IPS-18a (cell line): Measurements from ENCODE around the gene DUSP22.

ENCODE experiments used
- H3K27ac ChIP-seq: one replicate; pipeline ENCODE4 v1.5.1; 2013; ENCODE audit warnings: low read length
- H3K27me3 ChIP-seq: one replicate; pipeline ENCODE4 v1.6.1; 2013; ENCODE audit warnings: mild to moderate bottlenecking, low read length; ENCODE audit not compliant: control insufficient read depth, insufficient read depth
- H3K36me3 ChIP-seq: one replicate; pipeline ENCODE4 v1.6.1; 2013; ENCODE audit warnings: low read depth, low read length; ENCODE audit not compliant: control insufficient read depth
- H3K4me1 ChIP-seq: one replicate; pipeline ENCODE4 v1.6.1; 2013; ENCODE audit warnings: low read depth, low read length; ENCODE audit not compliant: control insufficient read depth
- H3K4me3 ChIP-seq: one replicate; pipeline ENCODE4 v1.5.1; 2013; ENCODE audit warnings: low read length
- H3K9ac ChIP-seq: one replicate; pipeline ENCODE4 v1.6.1; 2013; ENCODE audit warnings: mild to moderate bottlenecking, low read length, moderate library complexity
- H3K9me3 ChIP-seq: one replicate; pipeline ENCODE4 v1.6.1; 2013; ENCODE audit warnings: low read depth, low read length; ENCODE audit not compliant: control insufficient read depth

Gene DUSP22

DNA sequence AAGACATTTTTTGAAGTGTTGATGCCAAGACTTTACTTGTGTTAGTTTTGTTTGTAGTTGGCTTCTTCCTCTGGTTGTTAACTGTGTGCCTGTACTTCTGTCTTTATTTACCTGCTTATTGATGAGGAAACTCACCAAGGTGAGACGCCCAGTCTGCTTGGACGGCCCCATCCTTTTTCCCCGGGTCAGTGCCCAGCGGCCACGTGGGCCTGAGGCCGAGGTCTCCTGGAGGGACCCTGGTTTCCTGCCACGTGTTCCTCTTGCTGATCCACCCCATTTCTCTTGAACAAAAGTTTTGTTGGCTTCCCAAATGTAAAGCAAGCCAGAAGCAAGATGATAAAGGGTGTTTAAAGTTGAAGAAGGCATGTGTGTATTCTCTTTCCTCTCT lies 24.8 kb downstream of the DUSP22 start:
- H3K27ac ChIP-seq: no peak overlapping the region
- H3K9ac ChIP-seq: no peak overlapping the region
- H3K9me3 ChIP-seq: no peaks in the 10 kb centered on the region
- no peak overlapping the region for H3K4me3 ChIP-seq
- no peaks in the 10 kb centered on the region for H3K36me3 ChIP-seq
- no peaks in the 10 kb centered on the region for H3K4me1 ChIP-seq
- H3K27me3 ChIP-seq: no peaks in the 10 kb centered on the region

DNA sequence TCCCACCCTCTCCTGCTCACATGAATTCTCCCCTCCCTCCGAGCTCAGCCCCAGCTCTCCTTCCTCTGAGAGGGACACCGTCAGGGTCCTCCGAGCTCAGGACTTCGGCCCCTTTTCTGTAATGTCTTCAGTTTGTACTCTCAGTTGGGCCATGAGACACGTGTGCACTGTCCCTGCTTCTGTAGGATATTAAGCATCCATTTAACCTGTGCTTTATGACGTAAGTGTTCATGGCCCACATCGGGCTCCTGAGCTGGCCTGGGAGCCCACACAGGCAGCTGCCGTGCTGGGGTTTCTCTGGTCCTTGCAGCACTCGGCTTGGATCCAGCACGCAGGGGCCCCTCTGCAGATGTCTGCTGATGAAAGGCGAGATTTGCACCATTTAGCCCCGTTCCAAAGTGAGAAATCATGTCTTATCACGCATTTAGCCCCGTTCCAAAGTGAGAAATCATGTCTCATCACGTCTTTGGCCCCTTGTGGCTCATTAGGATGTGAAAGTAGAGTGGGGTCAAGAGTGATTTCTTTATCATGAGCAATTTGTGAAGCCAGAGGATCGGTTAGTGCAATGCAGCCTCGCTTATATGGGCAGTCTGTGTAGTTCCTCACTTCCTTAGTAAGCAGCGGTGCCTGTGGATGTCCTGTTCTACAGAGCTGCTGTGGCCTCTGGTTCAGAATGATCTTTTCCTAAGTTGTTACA lies 25.3 kb downstream of the DUSP22 start:
- Histone ChIP-seq H3K9me3 (no peaks in the 10 kb centered on the region), H3K27me3 (no peaks in the 10 kb centered on the region), H3K36me3 (no peaks in the 10 kb centered on the region), H3K9ac (no peak overlapping the region), H3K4me3 (no peak overlapping the region), H3K27ac (no peak overlapping the region), H3K4me1 (no peaks in the 10 kb centered on the region)

DNA sequence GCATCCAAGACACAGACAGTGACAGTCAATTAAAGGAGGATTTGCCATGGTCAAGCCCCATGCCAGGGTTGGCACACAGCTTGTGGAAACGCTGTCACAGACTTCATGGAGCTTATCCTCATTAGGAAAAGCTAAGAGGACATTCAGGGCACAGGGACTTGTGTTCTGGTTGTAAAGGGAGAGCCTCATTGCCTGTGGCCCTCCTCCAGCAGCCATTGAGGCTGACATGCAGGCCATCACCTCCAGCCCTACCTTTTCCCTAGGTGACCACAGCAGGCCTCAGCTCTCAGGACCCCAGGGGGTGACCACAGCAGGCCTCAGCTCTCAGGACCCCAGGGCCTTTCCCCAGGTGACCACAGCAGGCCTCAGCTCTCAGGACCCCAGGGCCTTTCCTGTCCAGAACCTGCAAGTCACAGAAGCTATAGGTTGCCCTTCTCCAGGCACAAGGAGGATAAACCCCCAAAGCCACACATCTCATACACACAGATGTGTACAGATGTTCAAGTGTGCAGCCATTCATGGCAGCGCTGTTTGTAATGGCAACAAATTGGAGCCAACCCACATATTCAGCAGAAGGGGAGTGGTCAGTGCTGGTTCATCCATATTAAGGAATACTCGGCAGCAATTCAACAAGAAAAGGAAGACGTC lies 26.1 kb downstream of the DUSP22 start:
- no peaks in the 10 kb centered on the region for H3K27me3 ChIP-seq
- no peak overlapping the region for H3K9ac ChIP-seq
- no peak overlapping the region for H3K27ac ChIP-seq
- H3K36me3 ChIP-seq: no peaks in the 10 kb centered on the region
- H3K4me1 ChIP-seq: no peaks in the 10 kb centered on the region
- H3K9me3 ChIP-seq: no peaks in the 10 kb centered on the region
- H3K4me3 ChIP-seq: no peak overlapping the region

DNA sequence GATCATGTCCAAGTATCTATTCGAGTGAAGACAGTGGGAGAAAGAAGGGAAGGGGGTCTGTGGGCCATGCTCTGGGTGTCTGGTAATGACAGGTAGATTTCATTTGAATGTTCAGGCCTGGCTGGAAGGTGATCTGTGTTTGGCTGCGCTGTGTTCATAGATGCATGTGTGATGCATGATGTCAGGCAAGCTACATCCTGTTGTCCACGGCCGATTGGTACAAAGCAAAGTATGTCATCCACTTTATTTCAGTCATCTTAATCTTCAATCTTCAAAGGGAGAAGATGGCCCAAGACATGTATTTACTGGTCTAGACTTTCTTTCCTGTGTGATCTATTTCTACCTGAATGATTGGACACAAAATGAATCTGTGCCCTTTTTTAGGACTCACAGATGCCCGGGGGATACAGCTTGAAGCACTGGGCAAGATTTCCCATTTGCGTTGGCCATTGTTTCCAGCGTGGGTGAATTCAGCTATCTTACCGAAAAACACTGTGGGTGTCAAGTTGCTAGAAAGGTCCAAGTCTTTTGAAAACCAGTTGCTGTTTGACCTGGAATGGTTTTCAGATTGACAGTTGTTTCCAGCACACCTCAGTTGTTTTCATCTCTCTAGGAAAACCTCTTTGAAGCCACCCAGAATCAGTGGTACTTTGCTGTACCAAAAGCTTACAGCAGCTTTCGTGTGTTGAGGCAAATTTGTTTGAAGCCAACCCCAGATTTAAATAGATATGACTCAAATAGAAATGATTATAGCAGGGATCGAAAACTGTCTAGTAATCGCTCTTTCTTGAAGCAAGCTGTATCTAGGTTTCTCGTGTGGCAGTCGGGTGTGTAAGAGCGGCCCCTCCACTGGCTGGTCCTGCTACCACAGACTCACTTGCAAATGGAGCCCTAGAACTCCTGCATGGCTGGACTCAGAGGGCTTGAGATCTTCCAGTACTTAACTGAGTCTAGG lies 27.2 kb downstream of the DUSP22 start:
- H3K9me3 ChIP-seq: no peaks in the 10 kb centered on the region
- H3K27ac ChIP-seq: no peak overlapping the region
- no peaks in the 10 kb centered on the region for H3K4me1 ChIP-seq
- no peaks in the 10 kb centered on the region for H3K36me3 ChIP-seq
- no peaks in the 10 kb centered on the region for H3K27me3 ChIP-seq
- H3K4me3 ChIP-seq: no peak overlapping the region
- no peak overlapping the region for H3K9ac ChIP-seq

DNA sequence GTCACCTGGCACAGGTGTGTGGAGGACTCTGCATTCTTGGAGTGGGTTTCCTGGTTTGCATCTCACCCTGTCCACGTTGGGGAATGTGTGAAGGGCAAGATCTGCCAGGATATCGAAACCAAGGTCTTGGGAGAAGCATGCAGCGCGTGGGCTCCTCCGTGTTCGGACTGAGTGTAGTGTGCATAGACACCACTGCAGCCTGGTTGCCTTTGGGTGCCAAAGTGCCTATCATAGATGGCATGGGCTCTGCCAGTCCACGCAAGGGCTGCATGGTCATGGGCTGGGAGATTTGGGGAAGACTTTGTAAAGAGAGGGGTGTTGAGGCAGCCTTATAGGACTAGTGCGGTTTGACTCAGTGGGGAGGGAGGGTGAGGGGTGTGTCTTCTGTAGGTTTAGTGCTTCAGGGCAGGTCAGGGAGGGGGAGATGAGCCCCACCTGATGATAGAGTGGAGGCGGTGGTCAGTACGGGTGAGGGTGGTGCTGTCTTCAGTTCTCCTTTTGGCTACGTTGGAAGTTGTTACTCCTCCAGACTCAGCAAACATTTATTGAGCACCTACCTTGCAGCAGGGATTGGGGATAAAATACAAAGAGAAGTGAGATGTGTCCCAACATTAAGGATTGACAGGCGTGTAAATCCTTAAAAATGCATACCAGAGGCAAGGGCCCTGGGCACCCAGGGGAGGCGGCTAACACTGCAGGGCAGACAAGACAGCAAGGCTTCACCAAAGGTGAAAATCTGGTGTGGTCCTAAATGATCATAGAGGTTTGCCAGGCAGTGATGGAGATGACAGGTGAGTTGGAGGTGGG lies 28.3 kb downstream of the DUSP22 start:
- Histone ChIP-seq H3K9me3 (no peaks in the 10 kb centered on the region), H3K9ac (no peak overlapping the region), H3K36me3 (no peaks in the 10 kb centered on the region), H3K27ac (no peak overlapping the region), H3K4me1 (no peaks in the 10 kb centered on the region), H3K27me3 (no peaks in the 10 kb centered on the region), H3K4me3 (no peak overlapping the region)

DNA sequence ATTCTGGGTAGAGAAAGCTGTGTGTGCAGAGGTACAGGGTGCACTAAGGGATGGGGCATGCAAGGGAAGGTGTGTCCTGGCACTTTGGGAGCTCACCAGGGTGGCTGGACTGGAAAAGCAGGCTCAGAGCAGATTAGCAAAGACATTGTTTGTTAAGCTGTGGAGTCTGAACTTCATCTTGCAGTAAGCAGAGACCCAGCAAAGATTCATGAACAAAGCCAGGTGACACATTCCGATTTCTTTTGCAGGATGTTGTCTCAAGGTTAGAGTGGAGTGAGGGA lies 28.8 kb downstream of the DUSP22 start:
- H3K9me3 ChIP-seq: no peaks in the 10 kb centered on the region
- no peak overlapping the region for H3K27ac ChIP-seq
- H3K4me3 ChIP-seq: no peak overlapping the region
- H3K9ac ChIP-seq: no peak overlapping the region
- H3K4me1 ChIP-seq: no peaks in the 10 kb centered on the region
- no peaks in the 10 kb centered on the region for H3K36me3 ChIP-seq
- no peaks in the 10 kb centered on the region for H3K27me3 ChIP-seq

DNA sequence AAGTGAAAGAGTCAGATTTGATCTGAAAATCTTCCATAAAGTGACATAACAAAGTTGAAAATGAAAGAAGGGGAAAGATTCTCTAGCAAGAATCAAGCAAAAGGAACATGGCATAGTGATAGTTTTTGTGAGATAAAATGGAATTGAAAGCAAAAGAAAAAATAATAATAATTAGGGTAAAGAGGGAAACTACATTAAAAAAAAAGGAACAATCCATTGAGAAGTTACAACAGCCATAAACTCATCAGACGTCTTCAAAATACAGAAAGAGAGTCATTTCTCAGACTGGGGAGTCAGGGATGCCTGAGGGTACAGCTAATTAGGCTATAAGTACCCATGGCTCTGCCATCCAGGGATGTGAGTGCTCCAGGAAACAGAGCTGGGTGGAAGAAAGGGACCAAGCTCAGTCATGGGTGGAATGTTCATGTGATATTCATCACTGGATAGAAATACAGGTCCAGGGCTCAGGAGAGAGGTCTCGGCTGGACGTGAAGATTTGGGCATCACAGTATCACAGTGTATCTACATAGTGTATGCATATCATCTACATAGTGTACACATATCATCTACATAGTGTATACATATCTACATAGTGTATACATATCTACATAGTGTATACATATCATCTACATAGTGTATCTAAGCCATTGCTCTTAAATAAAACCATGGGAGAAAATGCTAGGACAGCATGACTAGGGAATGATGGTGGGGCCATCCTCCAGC lies 29.4 kb downstream of the DUSP22 start:
- Histone ChIP-seq H3K27me3 (no peaks in the 10 kb centered on the region), H3K9me3 (no peaks in the 10 kb centered on the region), H3K4me3 (no peak overlapping the region), H3K27ac (no peak overlapping the region), H3K36me3 (no peaks in the 10 kb centered on the region), H3K9ac (no peak overlapping the region), H3K4me1 (no peaks in the 10 kb centered on the region)

DNA sequence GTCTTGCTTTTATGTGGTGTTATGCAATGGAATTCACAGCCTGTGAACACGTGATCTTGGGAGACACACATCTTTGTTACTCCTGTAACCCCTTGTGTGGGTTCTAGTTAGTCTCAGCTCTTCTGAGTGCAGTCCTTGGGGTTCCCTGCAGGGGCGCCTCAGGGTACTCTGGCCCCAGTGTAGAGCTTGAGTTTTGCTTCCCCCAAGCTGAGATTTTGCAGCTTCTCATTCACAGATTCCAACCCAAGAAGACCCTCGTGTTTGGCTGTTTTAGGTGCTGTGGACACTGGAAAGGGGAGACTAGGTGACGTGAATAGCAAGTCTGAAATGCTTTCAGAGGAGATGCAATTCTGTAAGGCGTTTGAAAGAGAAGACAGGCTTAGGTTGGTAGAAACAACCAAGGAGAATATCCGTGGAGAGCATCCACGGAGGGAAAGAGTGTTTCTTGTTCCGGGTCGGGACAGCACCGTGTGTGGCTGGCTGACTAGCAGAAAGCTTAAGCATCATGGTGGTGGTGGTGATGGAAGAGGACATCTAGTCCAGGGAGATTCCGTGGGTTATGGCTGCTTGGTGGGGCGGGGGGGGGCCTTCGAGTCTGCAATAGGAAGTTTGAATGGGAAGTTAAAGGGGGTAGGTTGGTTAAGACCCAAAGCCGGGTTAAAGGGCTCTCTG lies 30.1 kb downstream of the DUSP22 start:
- H3K9ac ChIP-seq: no peak overlapping the region

DNA sequence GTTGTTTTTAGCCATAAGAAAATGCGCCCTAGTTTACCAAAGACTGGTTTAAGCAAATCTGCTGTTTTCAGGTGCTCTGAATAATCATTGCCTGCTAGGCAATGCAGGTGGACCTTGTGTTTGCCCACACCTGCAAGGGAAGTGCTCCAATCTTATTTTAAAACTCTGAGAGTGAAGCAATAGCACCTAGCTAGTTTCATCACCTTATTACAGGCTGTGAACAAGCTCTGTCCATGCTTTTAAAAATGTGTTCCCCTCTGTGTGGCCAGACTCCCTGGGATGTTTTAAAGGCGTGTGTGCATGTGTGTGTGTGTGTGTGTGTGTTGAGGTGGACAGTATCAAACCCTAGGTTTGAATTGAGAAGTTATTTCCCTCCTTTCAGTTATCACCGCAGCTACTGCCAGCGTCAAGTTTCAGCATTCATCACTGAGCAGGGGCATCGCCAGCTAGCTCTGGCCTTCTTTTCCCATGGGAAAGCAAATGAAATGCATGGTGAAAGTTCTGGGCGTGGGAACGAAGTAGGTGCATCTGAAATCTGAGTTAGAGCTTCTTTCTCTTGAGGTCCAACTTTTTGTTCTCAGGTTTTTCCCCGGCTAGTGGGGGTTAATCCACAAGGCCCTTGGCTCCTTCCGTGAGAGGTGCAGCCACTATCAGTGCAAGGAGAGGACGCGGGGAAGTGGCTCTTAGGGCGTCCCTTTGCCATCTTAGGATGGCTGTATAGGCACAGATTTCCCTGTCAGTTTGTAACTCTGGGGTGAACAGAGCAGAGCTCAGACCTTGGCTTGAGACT lies 30.8 kb downstream of the DUSP22 start:
- Histone ChIP-seq H3K4me1 (no peaks in the 10 kb centered on the region), H3K4me3 (no peak overlapping the region), H3K27ac (no peak overlapping the region)

More for the DNA sequence above, 30.1 kb downstream of the DUSP22 start:
- Histone ChIP-seq H3K27ac (no peak overlapping the region), H3K9me3 (no peaks in the 10 kb centered on the region), H3K4me1 (no peaks in the 10 kb centered on the region), H3K27me3 (no peaks in the 10 kb centered on the region), H3K36me3 (no peaks in the 10 kb centered on the region), H3K4me3 (no peak overlapping the region)

DNA sequence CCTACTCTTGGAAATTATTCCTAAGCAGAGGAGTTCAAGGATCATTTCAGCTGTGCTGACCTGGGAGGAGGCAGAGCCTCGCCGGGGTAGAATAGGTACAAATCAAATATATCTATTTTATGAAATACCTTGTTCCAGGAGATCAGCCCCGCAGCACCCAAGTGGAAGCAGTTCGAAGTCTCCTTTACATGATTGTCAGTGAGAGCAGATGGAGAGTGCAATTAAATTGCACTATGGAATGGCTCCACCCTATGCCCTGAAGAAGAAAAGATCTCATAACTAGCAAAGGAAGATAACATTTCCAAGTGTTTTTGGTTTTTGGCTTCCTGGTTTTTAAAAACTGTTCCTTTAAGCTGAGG lies 31.4 kb downstream of the DUSP22 start:
- no peaks in the 10 kb centered on the region for H3K27me3 ChIP-seq
- no peaks in the 10 kb centered on the region for H3K36me3 ChIP-seq
- H3K27ac ChIP-seq: no peak overlapping the region
- H3K4me1 ChIP-seq: no peaks in the 10 kb centered on the region
- no peak overlapping the region for H3K9ac ChIP-seq
- H3K4me3 ChIP-seq: no peak overlapping the region
- H3K9me3 ChIP-seq: no peaks in the 10 kb centered on the region

More for the DNA sequence above, 30.8 kb downstream of the DUSP22 start:
- H3K27me3 ChIP-seq: no peaks in the 10 kb centered on the region
- no peak overlapping the region for H3K9ac ChIP-seq
- no peaks in the 10 kb centered on the region for H3K36me3 ChIP-seq
- no peaks in the 10 kb centered on the region for H3K9me3 ChIP-seq
